Kidney (tissue), 14 donors: ENCODE results near the gene ESRRB. TPM values are rescaled to one million over a fixed set of nuclear protein-coding genes. Genes with fewer than 3 reads are reported as not detected.

Source experiments
- DNase-seq, 5 donors: peaks; one replicate each; pipeline ENCODE4 v3.0.0-alpha.2; 2013 to 2020
- FAIRE-seq: peaks from 2 replicates; lab custom pipeline; 2012; peaks lifted over from hg19 to GRCh38; lab: Jason Lieb, UNC
- H3K27ac ChIP-seq, 2 donors: one replicate each; pipeline ENCODE4 v1.7.0; 2013; ENCODE audit warnings: low read depth in 2 of 2, low read length in 2 of 2, inconsistent platforms in 1 of 2
- H3K27me3 ChIP-seq: one replicate; pipeline ENCODE4 v1.7.1; 2013; ENCODE audit warnings: low read length, inconsistent platforms; ENCODE audit not compliant: control insufficient read depth, insufficient read depth
- H3K36me3 ChIP-seq, 3 donors: one replicate each; pipeline versions ENCODE4 v1.7.0 to v1.7.1; 2013; ENCODE audit warnings: low read length in 3 of 3, control low read depth in 1 of 3, inconsistent platforms in 1 of 3; ENCODE audit not compliant: insufficient read depth in 3 of 3, control insufficient read depth in 2 of 3
- H3K4me1 ChIP-seq, 3 donors: one replicate each; pipeline versions ENCODE4 v1.7.0 to v1.7.1; 2013; ENCODE audit warnings: low read length in 3 of 3, inconsistent platforms in 1 of 3, low read depth in 1 of 3; ENCODE audit not compliant: control insufficient read depth in 2 of 3, insufficient read depth in 2 of 3
- H3K4me3 ChIP-seq, 3 donors: one replicate each; pipeline versions ENCODE4 v1.7.0 to v1.8.1; 2013; ENCODE audit warnings: low read length in 3 of 3, control low read depth in 1 of 3, inconsistent platforms in 1 of 3
- H3K9ac ChIP-seq, 3 donors: one replicate each; pipeline versions ENCODE4 v1.7.0 to v1.7.1; 2013; ENCODE audit warnings: low read length in 3 of 3, control low read depth in 1 of 3, inconsistent platforms in 1 of 3
- H3K9me3 ChIP-seq, 3 donors: one replicate each; pipeline versions ENCODE4 v1.7.0 to v1.7.1; 2013; ENCODE audit warnings: low read length in 3 of 3, control low read depth in 1 of 3, inconsistent platforms in 1 of 3; ENCODE audit not compliant: control insufficient read depth in 2 of 3, insufficient read depth in 1 of 3
- CTCF ChIP-seq: IDR thresholded peaks from 3 replicates; pipeline ENCODE4 v1.5.1; 2012; ENCODE audit warnings: mild to moderate bottlenecking, moderate library complexity, borderline replicate concordance; ENCODE audit not compliant: insufficient read depth; ENCODE audit errors: extremely low read depth
- intact Hi-C: fragments of 100-400 bp; cut with DNase I; formaldehyde crosslinking; loops from one replicate; pipeline ENCODE4 v1.11.1; 2022
- polyA plus RNA-seq: library from polyadenylated mRNA; stranded (reverse); fragments of 350-450 nt; fragmentation: Illumina TruSeq; extraction: RNeasy Lipid Tissue Mini Kit (QIAGEN cat#74804); gene quantifications from one replicate; pipeline ENCODE4 v1.2.3, GENCODE V29; 2014; ENCODE audit warnings: low read depth, low replicate concordance; ENCODE audit not compliant: insufficient read depth
- total RNA-seq: library from RNA; stranded (reverse); fragmentation: NEBNext Ultra II Directional; extraction: Animal tissue kit (Norgen Biotek cat#: 25700); gene quantifications from one replicate; pipeline ENCODE4 v1.2.1, GENCODE V29; 2021
- donor health status: control.
- donor health status: control.
- donor health status: control.
- donor health status: control.
- donor health status: control.
- donor health status: DM: yes; HTN: yes; CAD: no.
- donor health status: Normal renal cell carcinoma (clear cell type).

ESRRB gene
- total and polyA plus RNA-seq, 2 donors from 2014 or later, result 3.9 to 19.1 TPM

- no peaks in the 10 kb centered on the region for H3K4me1 ChIP-seq
- TF ChIP-seq CTCF, result no peak
- no peaks in the 10 kb centered on the region for H3K9me3 ChIP-seq
- no peak for FAIRE-seq
- H3K27me3 ChIP-seq, result no peaks in the 10 kb centered on the region
- intact Hi-C loops, result no loop called here
- no peak overlapping the region for H3K9ac ChIP-seq
- H3K4me3 ChIP-seq, result no peak overlapping the region
- no peak overlapping the region for H3K27ac ChIP-seq
- no peaks in the 10 kb centered on the region for H3K36me3 ChIP-seq
- peak in 1 of 5 donors; percentile 44 for DNase-seq
These were observed 125.3 kb downstream of the ESRRB start for GRCh38 chr14:76501156-76501720.

- Histone ChIP-seq H3K27ac (no peak overlapping the region), H3K4me1 (no peaks in the 10 kb centered on the region), H3K27me3 (no peaks in the 10 kb centered on the region), H3K36me3 (no peaks in the 10 kb centered on the region), H3K9ac (no peak overlapping the region), H3K9me3 (no peaks in the 10 kb centered on the region), H3K4me3 (no peak overlapping the region)
- FAIRE-seq (no peak), DNase-seq (no peak)
- TF ChIP-seq CTCF, result no peak
- intact Hi-C loops, result no loop called here
These were observed 126.3 kb downstream of the ESRRB start for GRCh38 chr14:76502219-76502618.

DNA sequence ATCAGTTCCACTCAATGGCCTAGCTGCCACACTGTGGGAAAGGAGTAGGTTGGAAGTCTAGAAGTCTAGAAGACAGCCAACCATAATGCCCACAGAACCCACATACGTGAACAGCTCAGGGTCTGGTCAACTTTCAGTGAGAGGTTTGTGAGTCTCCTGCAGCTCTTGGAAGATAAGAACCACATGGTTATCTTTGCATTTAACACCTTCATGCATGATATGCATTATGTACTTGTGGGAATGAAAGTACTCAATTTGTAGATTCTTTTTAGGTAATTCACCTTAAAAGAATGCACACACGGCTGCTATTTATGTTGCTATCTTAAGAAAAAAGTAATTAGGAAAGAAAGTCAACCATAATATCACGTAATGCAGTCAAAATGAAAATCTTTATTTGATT lies 126.7 kb downstream of the ESRRB start:
- no peak overlapping the region for H3K27ac ChIP-seq
- intact Hi-C loops, result no loop called here
- H3K4me3 ChIP-seq, result no peak overlapping the region
- no peaks in the 10 kb centered on the region for H3K4me1 ChIP-seq
- no peaks in the 10 kb centered on the region for H3K9me3 ChIP-seq
- no peaks in the 10 kb centered on the region for H3K27me3 ChIP-seq
- no peaks in the 10 kb centered on the region for H3K36me3 ChIP-seq
- DNase-seq (no peak), FAIRE-seq (no peak)
- H3K9ac ChIP-seq, result no peak overlapping the region
- no peak for TF ChIP-seq CTCF

DNA sequence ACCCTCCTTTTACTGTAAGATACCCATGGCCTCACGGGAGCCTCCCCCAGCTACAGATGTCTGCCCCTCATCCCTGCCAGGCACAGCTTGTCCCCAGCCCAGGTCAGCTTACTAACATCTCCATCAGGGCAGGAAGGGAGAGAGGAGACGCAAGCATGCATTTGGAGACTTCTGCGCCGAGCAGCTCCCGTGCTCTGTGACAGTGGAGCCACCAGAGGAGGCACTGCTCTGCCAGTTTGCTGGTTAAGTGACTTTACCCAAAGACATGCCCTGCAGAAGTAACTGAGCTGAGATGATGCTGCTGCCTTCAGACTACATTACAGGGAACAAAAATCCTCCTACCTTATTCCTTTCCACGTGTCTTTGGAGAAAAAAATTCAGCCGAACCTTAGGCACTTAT lies 133.4 kb downstream of the ESRRB start:
- no peak overlapping the region for H3K4me3 ChIP-seq
- intact Hi-C loops, result no loop called here
- no peak for FAIRE-seq
- TF ChIP-seq CTCF, result no peak
- no peaks in the 10 kb centered on the region for H3K36me3 ChIP-seq
- H3K27me3 ChIP-seq, result no peaks in the 10 kb centered on the region
- H3K9me3 ChIP-seq, result no peaks in the 10 kb centered on the region
- H3K9ac ChIP-seq, result no peak overlapping the region
- H3K4me1 ChIP-seq, result no peaks in the 10 kb centered on the region
- no peak overlapping the region for H3K27ac ChIP-seq
- peak in 2 of 5 donors; percentile 33 to 48 for DNase-seq
